Activated naive CD4-positive, alpha-beta T cell (primary cell): ENCODE results near the gene SPZ1.
"Not testable (repeated sequence)": the region's sequence is repeated elsewhere in the genome, so short reads cannot be mapped to it uniquely, and the experiment has no call there.

Source experiments
- DNase-seq, 4 experiments: peaks; one replicate each; lab custom pipeline; 2025; lab: John Stamatoyannopoulos, UW

Gene SPZ1, protein sequence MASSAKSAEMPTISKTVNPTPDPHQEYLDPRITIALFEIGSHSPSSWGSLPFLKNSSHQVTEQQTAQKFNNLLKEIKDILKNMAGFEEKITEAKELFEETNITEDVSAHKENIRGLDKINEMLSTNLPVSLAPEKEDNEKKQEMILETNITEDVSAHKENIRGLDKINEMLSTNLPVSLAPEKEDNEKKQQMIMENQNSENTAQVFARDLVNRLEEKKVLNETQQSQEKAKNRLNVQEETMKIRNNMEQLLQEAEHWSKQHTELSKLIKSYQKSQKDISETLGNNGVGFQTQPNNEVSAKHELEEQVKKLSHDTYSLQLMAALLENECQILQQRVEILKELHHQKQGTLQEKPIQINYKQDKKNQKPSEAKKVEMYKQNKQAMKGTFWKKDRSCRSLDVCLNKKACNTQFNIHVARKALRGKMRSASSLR

DNA sequence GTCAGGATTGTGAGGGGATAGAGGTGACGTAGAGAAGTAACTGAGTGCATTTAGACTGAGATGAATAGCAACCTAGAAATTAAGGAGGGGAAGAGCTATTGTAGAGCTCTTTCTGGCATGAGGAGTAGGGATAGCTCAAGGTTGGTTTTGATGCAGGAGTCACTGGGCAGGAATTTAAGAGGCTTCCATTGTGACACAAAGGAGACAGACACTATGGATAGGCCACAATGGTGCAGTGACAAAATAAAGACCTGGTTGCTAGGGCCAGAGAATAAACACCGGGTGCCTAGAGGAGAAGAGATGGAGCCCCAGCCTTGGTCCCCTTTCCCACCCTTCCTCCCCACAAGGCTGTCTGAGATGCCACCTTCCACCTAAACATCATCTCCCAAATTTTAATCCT is at the start of gene SPZ1:
SPZ1 (plus strand) TSS at position 301 of the 400 bp plus-strand sequence. CDS start 214 bp downstream, outside the sequence.
- no peak for DNase-seq

DNA sequence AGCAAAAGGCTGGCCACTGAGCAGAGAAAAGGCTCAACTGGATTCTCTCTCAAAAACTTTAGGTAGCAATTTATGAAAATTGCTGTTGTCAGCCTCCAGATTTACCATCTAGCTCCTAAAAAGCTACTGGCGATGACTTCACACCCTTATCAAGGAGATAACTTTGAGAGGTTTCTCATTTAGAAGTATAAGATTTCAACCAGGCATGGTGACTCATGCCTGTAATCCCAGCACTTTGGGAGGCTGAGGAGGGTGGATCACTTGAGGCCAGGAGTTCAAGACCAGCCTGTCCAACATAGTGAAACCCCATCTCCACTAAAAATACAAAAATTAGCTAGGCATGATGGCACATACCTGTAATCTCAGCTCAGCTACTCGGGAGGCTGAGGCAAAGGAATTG is 49.3 kb upstream of the SPZ1 start:
- not testable (repeated sequence) for DNase-seq

DNA sequence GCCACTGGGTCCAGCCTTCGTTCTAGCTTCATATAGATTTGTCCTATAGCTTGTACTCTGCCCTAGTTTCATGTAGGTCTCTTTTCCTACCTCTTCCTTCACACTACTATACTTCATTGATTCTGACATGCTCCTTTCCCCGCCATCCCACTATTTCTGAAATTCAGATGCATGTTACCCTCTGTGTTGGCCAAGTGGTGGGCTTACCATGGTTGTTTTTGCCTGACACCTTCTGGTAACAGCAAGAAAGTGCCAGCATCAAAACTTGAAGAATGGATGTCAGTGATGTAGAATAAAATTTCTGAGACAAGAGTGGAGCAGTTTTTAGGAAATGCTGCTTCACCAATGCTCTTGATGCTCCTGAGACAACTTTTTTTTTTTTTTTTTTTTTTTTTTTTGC is 44.5 kb upstream of the SPZ1 start:
- DNase-seq: no peak

DNA sequence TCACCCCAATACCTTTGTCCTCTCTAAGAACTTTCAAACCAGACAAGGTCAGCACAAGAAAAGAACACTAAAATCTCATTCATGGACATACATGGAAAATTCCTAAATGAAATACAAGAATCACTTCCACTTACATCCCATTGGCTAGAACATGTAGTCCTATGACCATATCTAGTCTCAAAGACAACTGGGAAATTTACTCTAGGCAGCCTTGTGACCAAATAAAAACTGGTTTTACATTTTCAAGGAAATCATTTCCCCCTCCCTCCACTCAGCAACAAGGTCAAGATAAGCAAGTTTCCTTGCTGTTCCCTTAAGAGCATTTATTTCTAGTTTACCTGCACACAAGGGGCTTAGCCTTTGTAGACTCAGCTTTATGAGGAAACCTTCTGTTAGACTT is 43.6 kb upstream of the SPZ1 start:
- no peak for DNase-seq

DNA sequence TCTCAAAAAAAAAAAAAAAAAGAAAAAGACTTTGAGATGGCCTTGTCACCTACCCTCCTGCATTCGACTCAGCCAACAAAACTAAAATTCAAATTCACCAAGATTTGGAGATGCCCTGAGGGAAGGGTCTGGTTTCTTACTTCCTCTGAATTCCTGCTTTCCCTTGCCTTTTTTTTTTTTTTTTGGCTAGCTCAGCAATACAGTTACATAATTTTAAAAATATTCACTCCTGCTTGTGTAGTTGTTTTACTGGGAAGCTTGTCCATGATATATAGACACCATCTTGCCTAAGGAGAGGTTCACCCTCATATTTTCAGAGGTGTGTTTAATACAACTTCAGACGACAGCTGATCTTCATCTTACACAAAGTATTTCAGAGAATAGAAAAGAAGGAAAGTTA is 42.6 kb upstream of the SPZ1 start:
- no peak for DNase-seq

DNA sequence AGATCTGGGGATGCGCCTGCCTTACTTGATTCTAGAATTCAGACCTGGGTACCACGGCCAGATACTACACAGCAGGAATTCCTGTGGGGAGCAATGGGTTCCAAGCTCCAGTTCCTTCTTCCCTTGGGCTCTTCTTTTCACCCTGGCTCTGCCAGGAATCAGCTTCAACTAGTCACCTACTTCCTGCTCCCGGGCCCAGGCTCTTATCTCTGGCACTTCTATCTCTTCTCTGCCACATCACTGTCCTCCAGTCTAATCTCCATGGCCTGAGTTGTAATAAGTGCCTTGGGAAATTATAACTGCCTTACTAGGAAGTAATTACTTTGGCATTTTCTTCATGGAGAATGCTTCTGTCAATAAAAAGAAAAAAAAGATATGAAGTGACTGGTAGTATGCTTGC is 37.7 kb upstream of the SPZ1 start:
- DNase-seq: no peak

DNA sequence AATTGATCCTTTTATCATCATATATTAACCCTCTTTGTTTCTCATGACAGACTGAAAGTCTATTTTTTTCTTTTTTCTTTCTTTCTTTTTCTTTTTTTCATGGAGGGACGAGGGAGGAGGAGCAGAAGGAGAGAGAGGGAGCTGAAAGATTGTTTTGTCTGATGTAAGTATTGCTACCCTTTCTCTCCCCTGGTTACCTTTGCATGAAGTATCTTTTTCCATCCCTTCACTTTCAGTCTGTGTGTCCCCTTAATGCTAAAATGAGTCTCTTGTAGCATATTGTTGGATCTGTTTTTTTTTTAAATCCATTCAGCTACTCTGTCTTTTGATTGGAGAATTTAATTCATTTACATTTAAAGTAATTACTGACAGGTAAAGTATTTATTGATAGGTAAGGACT is 36.4 kb upstream of the SPZ1 start:
- no peak for DNase-seq

DNA sequence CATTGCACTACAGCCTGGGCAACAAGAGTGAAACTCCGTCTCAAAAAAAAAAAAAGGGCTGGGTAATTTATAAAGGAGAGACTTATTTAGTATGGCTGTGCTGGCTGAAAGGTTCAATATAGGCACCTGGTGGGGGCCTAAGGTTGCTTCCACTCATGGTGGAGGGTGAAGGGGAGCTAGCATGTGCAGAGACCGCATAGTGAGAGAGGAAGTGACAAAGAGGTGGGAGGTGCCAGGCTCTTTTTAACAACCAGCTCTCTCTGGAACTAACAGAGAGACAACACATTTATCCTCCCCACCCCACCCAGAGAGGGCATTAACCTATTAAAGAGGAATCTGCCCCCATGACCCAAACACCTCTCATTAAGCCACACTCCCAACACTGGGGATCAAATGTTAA is 35.1 kb upstream of the SPZ1 start:
- DNase-seq: no peak

DNA sequence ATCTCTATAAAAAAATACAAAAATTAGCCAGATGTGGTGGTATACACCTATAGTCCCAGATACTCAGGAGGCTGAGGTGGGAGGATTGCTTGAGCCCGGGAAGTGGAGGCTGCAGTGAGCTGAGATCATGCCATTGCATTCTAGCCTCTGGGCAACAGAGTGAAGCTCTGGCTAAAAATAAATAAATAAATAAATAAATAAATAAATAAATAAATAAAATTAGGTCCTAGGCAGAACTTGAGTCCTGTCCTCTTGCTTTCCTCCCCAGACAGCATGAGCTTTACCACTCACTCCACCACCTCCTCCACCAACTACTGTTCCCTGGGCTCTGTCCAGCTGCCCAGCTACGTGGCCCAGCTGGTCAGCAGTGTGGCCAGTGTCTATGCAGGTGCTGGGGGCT is 31.6 kb upstream of the SPZ1 start:
- DNase-seq: no peak

DNA sequence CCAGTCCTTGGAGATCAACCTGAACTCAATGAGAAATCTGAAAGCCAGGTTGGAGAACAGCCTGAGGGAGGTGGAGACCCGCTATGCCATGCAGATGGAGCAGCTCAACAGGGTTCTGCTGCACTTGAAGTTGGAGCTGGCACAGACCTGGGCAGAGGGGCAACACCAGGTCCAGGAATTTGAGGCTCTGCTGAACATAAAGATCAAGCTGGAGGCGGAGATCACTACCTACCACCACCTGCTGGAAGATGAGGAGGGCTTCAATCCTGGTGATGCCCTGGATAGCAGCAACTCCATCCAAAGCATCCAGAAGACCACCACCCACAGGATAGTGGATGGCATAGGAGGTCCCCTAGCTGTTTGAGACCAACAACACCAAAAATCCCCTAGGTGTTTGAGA is 30.5 kb upstream of the SPZ1 start:
- DNase-seq: no peak

DNA sequence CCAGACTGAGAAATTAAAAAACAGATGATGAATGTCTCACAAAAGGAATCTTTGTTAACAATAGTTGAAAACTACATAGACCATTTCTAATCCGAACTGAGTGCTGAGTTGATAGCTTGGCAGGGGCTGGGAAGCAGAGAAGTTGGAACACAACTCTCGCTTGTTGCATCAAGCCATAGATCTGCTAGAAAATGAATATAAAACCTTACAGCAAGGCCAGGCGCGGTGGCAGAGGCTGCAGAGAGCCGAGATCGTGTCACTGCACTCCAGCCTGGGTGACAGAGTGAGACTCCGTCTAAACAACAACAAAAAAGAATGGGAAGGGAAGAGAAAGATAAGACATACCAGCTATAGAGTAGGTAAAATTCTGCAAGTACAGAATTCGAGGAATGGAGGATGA is 28.0 kb upstream of the SPZ1 start:
- no peak for DNase-seq

DNA sequence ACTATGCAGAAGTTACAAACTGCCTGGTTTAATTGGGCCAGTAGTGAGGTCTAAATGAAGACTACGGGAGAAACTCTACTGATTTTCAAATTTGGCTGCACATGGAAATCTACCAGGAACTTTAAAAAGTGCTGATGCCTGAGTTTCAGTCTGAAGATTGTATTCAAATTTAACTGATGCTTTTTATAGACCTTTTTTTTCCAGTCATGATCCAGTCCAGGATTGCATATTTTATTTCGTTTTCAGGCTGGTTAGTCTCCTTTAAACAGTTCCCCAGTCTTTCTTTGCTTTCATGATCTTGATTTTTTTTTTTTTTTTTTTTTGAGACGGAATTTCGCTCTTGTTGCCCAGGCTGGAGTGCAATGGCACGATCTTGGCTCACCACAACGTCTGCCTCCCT is 23.7 kb upstream of the SPZ1 start:
- DNase-seq: no peak

DNA sequence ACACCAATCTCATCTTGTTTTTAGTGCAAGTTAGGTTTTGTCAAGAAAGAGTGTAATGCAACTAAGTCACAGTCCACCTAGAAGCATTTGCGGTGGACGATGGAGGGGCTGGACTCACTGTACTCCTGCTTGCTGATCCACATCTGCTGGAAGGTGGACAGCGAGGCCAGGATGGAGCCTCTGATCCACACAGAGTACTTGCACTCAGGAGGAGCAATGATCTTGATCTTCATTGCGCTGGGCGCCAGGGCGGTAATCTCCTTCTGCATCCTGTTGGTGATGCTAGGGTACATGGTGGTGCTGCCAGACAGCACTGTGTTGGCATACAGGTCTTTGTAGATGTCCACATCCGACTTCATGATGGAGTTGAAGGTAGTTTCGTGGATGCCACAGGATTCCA is 20.2 kb upstream of the SPZ1 start:
- DNase-seq: no peak

DNA sequence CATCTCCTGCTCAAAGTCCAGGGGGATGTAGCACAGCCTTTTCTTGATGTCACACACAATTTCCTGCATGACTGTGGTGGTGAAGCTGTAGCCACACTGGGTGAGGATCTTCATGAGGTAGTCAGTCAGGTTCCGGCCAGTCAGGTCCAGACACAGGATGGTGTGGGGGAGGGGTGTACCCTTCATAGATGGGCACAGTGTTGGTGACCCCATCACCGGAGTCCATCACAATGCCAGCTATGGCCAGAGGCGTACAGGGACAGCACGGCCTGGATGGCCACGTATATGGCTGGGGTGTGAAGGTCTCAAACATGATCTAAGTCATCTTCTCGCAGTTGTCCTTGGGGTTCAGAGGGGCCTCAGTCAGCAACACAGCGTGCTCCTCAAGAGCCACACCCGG is 19.7 kb upstream of the SPZ1 start:
- no peak for DNase-seq

DNA sequence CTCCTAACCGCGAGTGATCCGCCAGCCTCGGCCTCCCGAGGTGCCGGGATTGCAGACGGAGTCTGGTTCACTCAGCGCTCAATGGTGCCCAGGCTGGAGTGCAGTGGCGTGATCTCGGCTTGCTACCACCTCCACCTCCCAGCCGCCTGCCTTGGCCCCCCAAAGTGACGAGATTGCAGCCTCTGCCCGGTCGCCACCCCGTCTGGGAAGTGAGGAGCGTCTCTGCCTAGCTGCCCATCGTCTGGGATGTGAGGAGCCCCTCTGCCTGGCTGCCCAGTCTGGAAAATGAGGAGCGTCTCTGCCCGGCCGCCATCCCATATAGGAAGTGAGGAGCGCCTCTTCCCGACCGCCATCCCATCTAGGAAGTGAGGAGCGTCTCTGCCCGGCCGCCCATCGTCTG is 19.0 kb upstream of the SPZ1 start:
- DNase-seq: not testable (repeated sequence)

DNA sequence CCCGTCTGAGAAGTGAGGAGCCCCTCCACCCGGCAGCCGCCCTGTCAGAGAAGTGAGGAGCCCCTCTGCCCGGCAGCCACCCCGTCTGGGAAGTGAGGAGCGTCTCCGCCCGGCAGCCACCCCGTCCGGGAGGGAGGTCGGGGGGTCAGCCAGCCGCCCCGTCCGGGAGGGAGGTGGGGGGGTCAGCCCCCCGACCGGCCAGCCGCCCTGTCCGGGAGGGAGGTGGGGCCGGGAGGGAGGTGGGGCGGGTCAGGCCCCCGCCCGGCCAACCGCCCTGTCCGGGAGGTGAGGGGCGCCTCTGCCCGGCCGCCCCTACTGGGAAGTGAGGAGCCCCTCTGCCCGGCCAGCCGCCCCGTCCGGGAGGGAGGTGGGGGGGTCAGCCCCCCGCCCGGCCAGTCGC is 18.5 kb upstream of the SPZ1 start:
- DNase-seq: not testable (repeated sequence)

DNA sequence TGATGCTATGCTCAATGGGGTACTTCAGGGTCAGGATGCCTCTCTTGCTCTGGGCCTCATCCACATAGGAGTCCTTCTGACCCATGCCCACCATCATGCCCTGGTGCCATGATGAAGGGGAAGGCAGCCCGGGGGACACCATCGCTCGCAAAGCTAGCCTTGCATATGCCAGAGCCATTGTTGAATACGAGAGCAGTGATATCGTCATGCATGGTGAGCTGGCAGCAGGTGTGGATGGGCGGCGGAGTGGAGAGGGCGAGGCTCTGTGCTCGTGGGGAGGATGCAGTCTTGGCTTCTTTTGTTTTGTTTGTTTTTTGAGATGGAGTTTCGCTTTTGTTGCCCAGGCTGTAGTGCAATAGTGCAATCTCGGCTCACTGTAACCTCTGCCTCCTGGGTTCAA is 17.2 kb upstream of the SPZ1 start:
- DNase-seq: no peak

DNA sequence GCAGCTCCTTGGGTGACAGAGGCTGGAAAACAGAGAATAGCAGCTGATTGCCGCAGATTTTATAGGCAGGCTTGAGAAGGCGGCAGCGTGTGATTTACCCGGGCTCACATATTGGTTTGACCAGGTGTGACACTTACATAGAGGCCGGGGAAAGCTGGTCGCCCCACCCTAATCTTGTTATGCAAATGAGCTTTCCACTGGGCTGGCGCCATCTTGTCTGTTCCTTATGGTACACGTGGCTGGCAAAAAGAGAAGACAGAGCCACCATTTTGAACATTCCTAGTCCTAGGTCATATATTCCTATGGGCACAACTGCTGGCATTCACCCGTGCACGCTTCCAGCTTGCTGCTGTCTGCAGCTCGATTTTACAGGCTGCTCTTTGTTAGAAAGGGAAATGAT is 11.3 kb upstream of the SPZ1 start:
- no peak for DNase-seq

DNA sequence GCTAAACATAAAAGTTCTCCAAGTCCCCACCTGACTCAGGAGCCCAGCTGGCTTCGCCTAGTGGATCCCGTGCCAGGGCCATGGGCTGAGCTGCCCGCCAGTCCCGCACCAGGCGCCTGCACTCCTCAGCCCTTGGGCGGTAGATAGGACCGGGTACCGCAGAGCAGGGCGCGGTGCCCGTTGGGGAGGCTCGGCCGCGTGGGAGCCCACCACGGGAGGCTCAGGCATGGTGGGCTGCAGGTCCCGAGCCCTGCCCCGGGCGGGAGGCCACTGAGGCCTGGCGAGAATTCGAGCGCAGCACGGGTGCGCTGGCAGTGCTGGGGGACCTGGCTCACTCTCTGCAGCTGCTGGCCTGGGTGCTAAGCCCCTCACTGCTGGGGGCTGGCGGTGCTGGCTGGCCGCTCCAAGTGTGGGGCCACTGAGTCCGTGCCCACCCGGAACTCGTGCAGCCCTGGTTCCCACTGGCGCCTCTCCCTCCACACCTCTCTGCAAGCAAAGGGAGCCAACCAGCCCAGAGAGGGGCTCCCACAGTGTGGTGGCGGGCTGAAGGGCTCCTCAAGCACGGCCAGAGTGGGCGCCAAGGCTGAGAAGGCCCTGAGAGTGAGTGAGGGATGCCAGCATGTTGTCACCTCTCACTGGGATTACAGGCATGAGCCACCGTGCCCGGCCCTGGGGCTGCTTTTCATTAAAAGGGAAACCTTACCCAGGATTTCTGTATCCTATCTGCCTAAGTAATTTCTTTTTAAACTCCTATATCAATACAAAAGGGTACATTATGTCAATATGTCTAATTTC is 9.7 kb upstream of the SPZ1 start:
- DNase-seq: no peak

DNA sequence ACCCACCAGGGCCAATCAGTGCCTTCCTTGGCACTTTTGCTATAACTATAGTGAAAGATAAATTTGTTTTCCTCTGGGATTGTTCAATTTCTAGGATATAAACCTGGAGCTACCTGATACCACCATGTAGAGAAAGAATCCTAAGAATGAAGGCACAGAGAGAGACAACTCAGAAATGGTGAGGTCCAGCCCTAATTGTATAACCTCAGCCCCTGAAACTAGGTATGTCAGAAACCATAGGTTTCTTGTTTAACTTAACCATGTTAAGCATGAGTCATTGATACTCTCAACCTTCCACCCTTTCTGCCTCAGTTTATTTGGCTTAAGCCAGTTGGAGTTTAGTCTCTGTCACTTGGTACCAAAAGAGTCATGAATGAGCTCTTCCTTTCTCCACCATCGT is 4.6 kb upstream of the SPZ1 start:
- no peak for DNase-seq

DNA sequence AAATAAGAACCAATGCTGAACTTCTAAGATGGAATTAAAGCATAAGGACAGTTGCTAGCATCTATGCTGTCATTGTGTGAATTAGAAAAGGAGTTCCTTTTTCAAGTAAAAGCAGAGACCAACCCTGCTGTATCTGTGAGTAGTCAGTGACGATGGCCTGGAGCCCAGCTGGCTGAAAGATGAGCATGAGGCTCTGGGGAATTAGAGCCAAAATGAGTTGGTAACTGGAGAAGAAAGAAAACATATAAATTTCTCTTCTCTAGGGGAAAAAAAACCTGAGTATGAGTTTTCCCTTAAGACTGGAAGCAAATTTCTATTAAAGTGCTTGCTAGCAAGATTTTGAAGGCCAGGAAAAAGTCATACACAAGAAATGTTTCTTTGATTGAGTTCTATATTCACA is 1.6 kb upstream of the SPZ1 start:
- DNase-seq: no peak

DNA sequence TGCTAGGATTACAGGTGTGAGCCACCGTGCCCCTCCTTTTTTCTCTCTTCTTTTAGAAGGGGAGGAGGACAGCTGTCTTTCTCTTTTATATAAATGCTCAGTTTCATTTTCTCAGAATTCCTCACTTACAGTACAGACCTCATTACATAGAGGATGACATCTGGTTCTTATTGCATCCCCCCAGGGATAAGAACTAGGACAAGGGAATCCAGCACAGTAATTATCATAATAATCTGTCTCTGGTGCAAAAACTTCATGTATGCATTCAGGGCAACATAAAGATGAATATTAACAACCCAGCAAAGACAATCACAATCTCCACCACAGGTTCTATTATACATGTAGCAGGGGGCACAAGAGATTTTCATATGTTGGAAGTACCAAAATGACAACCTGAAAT is 5.1 kb downstream of the SPZ1 start:
- DNase-seq: no peak

DNA sequence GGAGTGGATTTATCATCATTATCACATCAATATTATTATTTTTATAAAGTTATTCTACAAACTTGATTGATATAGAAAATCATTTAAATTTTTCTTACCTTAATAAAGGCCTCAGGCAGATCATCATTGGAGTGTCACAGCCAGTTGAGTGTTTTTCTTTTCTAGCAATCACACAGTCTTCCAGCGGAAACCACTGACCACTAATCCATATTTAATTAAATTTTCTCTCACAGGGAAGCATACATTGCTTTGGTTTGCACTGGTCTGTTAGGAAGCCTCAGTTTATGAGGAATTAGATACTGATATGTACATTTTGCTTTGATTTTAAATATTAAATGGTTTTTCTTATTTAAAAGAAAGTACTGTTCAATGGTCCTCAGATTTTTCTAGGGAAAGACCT is 6.7 kb downstream of the SPZ1 start:
- no peak for DNase-seq

DNA sequence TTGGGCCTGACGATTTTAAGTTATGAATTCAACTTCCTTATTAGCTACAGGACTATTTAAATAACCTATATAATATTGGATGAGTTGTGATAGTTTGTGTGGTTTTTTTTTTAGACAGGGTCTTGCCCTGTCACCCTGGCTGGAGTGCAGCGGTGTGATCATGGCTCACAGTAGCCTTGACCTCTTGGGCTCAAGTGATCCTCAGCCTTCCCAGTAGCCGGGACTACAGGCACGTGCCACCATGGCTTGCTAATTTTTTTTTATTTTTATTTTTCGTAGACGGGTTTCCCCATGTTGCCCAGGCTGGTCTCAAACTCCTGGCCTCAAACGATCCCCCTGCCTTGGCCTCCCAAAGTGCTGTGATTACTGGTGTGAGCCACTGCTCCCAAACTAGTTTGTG is 17.6 kb downstream of the SPZ1 start:
- DNase-seq: no peak
